Natural killer cell (primary cell): Measurements from ENCODE around the gene MPND. TPM values are rescaled to one million over a fixed set of nuclear protein-coding genes. Genes with fewer than 3 reads are reported as not detected.
A peak's percentile ranks its signal among the peaks of the same experiment; 100 is the strongest.
"Not testable (repeated sequence)": the region's sequence is repeated elsewhere in the genome, so short reads cannot be mapped to it uniquely, and the experiment has no call there.

Source experiments
- ATAC-seq, 3 donors: fragments of 150-1000 bp in 2 of 3; fragments of 200-7000 bp in 1 of 3; cut with Tn5 transposase; 1 replicate in 1 of 3; 2 replicates in 2 of 3; pipeline ENCODE4 v1.10.0; 2021; ENCODE audit warnings: mild to moderate bottlenecking in 2 of 3, moderate library complexity in 2 of 3
- DNase-seq, 2 donors: peaks; one replicate each; pipeline versions ENCODE4 v3.0.0 to v3.0.0-alpha.2; 2013 to 2021; ENCODE audit warnings: mixed read lengths in 1 of 2
- H3K27ac ChIP-seq: one replicate; pipeline ENCODE4 v1.5.1; 2013; ENCODE audit warnings: mild to moderate bottlenecking, low read length
- H3K27me3 ChIP-seq: one replicate; pipeline ENCODE4 v1.6.1; 2013; ENCODE audit warnings: low read length; ENCODE audit not compliant: control insufficient read depth, insufficient read depth
- H3K36me3 ChIP-seq: one replicate; pipeline ENCODE4 v1.6.1; 2013; ENCODE audit warnings: low read length; ENCODE audit not compliant: control insufficient read depth, insufficient read depth
- H3K4me1 ChIP-seq: one replicate; pipeline ENCODE4 v1.6.1; 2013; ENCODE audit warnings: low read length; ENCODE audit not compliant: control insufficient read depth, insufficient read depth
- H3K4me3 ChIP-seq: one replicate; pipeline ENCODE4 v1.5.1; 2013; ENCODE audit warnings: low read length
- H3K9me3 ChIP-seq: one replicate; pipeline ENCODE4 v1.6.1; 2013; ENCODE audit warnings: low read length; ENCODE audit not compliant: control insufficient read depth, insufficient read depth
- H3K27ac Mint-ChIP-seq, 2 donors: one replicate each; pipeline ENCODE4 v1.8.0; 2022; ENCODE audit warnings: mild to moderate bottlenecking in 2 of 2, mixed read lengths in 2 of 2, moderate library complexity in 1 of 2
- H3K27me3 Mint-ChIP-seq, 2 donors: one replicate each; pipeline ENCODE4 v1.8.0; 2022; ENCODE audit warnings: low read depth in 2 of 2, mixed read lengths in 2 of 2
- H3K36me3 Mint-ChIP-seq: one replicate; pipeline ENCODE4 v1.8.0; 2022; ENCODE audit warnings: mixed read lengths
- H3K4me1 Mint-ChIP-seq, 2 donors: one replicate each; pipeline ENCODE4 v1.8.0; 2022; ENCODE audit warnings: mixed read lengths in 2 of 2
- H3K4me3 Mint-ChIP-seq: one replicate; pipeline ENCODE4 v1.8.0; 2022; ENCODE audit warnings: mild to moderate bottlenecking, moderate library complexity, mixed read lengths
- H3K9me3 Mint-ChIP-seq, 2 donors: one replicate each; pipeline ENCODE4 v1.8.0; 2022; ENCODE audit warnings: mixed read lengths in 2 of 2
- WGBS: methylation state at CpG from one replicate; pipeline ENCODE4 v1.1.7; 2013; ENCODE audit warnings: missing lambda C conversion rate; ENCODE audit not compliant: insufficient coverage; 5-methylcytosine and 5-hydroxymethylcytosine counted together
- intact Hi-C: fragments of 100-400 bp; cut with micrococcal nuclease; formaldehyde crosslinking; loops from one replicate; pipeline ENCODE4 v1.14.2; 2022
- total RNA-seq, 4 donors: library from RNA; stranded (reverse); fragments of 120-200 nt in 1 of 4; gene quantifications; one replicate each; pipeline versions ENCODE4 v1.2.3 to v1.2.4, GENCODE V29; 2013 to 2022
- TF ChIP-seq, protein P1 (sequence below): fragments of 200-600 bp; IDR thresholded peaks from one replicate; pipeline ENCODE4 v1.8.0; 2022; ENCODE audit warnings: antibody characterized with exemption

Gene MPND
- total RNA-seq, 3 donors from 2014 or later (not counting 1 experiment from before 2014, with no cell fraction given): 30.4 to 38.4 (median 31.1) TPM

DNA sequence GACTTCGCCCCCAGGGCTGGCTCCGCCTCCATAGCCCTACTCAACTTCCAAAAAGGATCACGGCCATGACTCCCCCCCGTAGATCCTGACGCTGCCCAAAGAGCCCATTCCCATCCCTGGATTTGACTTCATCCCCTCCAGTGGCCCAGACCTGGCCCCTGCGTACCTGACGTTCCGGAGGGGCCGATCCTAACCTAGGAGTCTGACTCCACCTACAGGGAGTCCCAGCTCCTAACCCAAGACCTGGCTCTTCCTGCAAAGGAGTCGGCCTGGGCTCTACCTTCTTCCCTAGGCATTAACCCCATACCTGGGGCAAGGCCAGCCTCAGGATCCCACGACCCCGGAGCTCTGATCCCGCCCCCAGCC lies 15.5 kb upstream of the MPND start:
- Mint-ChIP-seq H3K4me1 (peaks cover 16 to 33% of the 10 kb centered on the region in 2 donors), H3K27ac (peak overlapping the region; percentile 73 to 92), H3K9me3 (no peaks in the 10 kb centered on the region), H3K4me3 (peak overlapping the region; percentile 90), H3K27me3 (no peaks in the 10 kb centered on the region), H3K36me3 (no peaks in the 10 kb centered on the region)
- intact Hi-C loops: loop anchor here (1.0 kb wide), 2 partner anchors 14 to 81 kb away; partner anchors contain the start of gene YJU2
- TF ChIP-seq, protein P1, sequence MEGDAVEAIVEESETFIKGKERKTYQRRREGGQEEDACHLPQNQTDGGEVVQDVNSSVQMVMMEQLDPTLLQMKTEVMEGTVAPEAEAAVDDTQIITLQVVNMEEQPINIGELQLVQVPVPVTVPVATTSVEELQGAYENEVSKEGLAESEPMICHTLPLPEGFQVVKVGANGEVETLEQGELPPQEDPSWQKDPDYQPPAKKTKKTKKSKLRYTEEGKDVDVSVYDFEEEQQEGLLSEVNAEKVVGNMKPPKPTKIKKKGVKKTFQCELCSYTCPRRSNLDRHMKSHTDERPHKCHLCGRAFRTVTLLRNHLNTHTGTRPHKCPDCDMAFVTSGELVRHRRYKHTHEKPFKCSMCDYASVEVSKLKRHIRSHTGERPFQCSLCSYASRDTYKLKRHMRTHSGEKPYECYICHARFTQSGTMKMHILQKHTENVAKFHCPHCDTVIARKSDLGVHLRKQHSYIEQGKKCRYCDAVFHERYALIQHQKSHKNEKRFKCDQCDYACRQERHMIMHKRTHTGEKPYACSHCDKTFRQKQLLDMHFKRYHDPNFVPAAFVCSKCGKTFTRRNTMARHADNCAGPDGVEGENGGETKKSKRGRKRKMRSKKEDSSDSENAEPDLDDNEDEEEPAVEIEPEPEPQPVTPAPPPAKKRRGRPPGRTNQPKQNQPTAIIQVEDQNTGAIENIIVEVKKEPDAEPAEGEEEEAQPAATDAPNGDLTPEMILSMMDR: no peak
- WGBS: 14% methylated on average over 13 of the region's 13 CpGs
- Histone ChIP-seq H3K4me3 (peak overlapping the region; percentile 42), H3K27ac (no peak overlapping the region), H3K9me3 (no peaks in the 10 kb centered on the region), H3K4me1 (peaks cover 30% of the 10 kb centered on the region), H3K27me3 (no peaks in the 10 kb centered on the region), H3K36me3 (no peaks in the 10 kb centered on the region)
- ATAC-seq: peak in 2 of 3 donors; percentile 3
- no peak for DNase-seq

DNA sequence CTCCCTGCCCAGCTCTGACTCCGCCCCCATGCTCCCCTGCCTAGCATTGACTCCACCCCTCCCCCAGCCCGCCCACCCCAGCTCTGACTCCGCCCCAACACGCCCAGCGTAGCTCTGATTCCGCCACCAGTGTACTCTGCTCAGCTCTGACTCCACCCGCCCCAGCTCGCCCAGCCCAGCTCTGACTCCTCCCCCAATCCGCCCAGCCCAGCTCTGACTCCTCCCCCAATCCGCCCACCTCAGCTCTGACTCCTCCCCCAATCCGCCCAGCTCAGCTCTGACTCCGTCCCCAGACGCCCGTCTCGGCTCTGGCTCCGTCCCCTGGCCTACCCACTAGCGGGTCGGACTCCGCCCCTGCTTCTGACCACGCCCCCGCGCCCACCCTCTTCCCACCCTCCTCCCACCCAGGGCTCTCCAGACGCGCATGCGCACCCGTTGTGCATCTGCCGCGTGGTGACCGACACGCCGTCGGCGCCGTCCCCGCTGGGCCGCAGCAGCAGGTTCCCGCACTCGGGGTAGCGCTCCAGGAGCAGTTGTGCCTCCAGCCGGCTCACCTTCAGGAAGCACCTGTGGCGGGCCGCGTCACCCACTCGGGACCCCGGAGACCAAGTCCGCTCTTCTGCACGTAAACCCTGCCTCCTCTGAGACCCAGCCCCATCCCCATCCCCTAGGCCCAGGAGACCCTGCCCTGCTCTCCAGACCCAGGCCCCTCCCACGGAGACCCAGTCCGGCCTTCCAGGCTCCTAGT lies 14.9 kb upstream of the MPND start:
- TF ChIP-seq, protein P1: no peak
- WGBS: under 1% methylated on average over 47 of the region's 49 CpGs

DNA sequence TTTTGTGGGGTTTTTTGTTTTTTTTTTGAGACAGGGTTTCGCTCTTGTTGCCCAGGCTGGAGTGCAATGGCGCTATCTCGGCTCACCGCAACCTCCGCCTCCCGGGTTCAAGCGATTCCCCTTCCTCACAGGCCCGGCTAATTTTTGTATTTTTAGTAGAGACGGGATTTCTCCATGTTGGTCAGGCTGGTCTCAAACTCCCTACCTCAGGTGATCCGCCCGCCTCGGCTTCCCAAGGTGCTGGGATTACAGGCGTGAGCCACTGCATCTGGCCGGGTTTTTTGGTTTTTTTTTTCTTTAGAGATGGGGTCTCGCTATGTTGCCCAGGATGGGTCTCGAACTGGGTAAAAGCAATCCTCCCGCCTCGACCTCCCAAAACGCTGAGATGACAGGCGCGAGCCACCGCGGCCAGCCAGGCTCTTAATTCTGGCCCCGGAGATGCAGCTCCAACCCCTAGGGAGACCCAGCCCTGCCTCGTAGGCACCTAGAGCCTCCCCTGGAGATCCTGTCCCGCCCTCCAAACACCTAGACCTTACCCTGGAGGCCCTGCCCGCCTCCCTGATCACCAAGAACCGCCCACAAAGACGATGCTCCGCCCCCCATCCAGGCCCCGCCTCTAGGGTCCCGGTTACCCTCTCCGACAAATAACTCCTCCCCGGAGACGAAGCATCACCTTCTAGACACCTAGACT lies 14.2 kb upstream of the MPND start:
- peak overlapping the region; percentile 39 for H3K27ac ChIP-seq
- H3K4me3 ChIP-seq: peak overlapping the region; percentile 60
- ATAC-seq, H3K27me3 ChIP-seq, H3K27me3 Mint-ChIP-seq, H3K9me3 ChIP-seq, H3K9me3 Mint-ChIP-seq, H3K36me3 Mint-ChIP-seq, H3K36me3 ChIP-seq: not testable (repeated sequence)
- H3K27ac Mint-ChIP-seq: peak overlapping the region; percentile 73 to 92
- peaks cover 30% of the 10 kb centered on the region for H3K4me1 ChIP-seq
- DNase-seq: peak in 1 of 2 donors; percentile 33
- H3K4me1 Mint-ChIP-seq: peaks cover 16 to 33% of the 10 kb centered on the region in 2 donors
- peak overlapping the region; percentile 90 for H3K4me3 Mint-ChIP-seq
- intact Hi-C loops: loop anchor here (1.0 kb wide), 2 partner anchors 13 to 82 kb away; partner anchors contain the start of gene YJU2
- WGBS: 46% methylated on average over 34 of the region's 35 CpGs

More for the DNA sequence above, 14.9 kb upstream of the MPND start:
- intact Hi-C loops: loop anchor here (1.0 kb wide), 2 partner anchors 14 to 81 kb away; partner anchors contain the start of gene YJU2
- Mint-ChIP-seq H3K27me3 (no peaks in the 10 kb centered on the region), H3K4me3 (peak overlapping the region; percentile 90), H3K36me3 (no peaks in the 10 kb centered on the region), H3K27ac (peak overlapping the region; percentile 73 to 92), H3K4me1 (peaks cover 16 to 33% of the 10 kb centered on the region in 2 donors), H3K9me3 (no peaks in the 10 kb centered on the region)
- ATAC-seq (peak; percentile 85 to 96 (median 86)), DNase-seq (peak; percentile 92 to 96)
- H3K4me1 ChIP-seq: peaks cover 30% of the 10 kb centered on the region
- H3K9me3 ChIP-seq: no peaks in the 10 kb centered on the region
- H3K36me3 ChIP-seq: no peaks in the 10 kb centered on the region
- H3K4me3 ChIP-seq: peak overlapping the region; percentile 60
- no peaks in the 10 kb centered on the region for H3K27me3 ChIP-seq
- peak overlapping the region; percentile 39 for H3K27ac ChIP-seq

DNA sequence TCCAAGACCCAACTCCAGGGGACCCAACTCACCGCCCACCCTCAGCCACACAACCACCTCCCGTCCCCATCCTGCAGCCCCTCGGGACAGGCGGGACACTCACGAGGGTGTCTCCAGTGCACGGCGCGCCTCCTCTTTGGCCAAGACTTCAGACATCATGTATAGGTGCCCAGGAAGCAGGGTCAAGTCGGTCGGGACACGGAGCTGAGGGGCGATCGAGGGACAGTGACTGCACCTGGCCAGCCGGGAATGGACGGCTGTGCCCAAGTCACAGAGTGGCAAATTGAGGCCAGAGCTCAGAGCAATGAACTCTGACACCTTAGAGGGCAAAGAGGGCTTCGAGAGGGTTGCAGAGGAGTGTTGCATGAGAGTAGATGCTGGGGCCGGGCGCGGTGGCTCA lies 13.5 kb upstream of the MPND start:
- 98% methylated on average over 19 of the region's 19 CpGs for WGBS
- DNase-seq (no peak), ATAC-seq (no peak)
- H3K36me3 Mint-ChIP-seq: no peaks in the 10 kb centered on the region
- no peaks in the 10 kb centered on the region for H3K9me3 ChIP-seq
- peaks cover 16 to 33% of the 10 kb centered on the region in 2 donors for H3K4me1 Mint-ChIP-seq
- H3K36me3 ChIP-seq: no peaks in the 10 kb centered on the region
- H3K4me1 ChIP-seq: peaks cover 30% of the 10 kb centered on the region
- no peak overlapping the region for H3K27ac ChIP-seq
- intact Hi-C loops: no loop called here
- no peaks in the 10 kb centered on the region for H3K27me3 Mint-ChIP-seq
- no peak overlapping the region for H3K4me3 ChIP-seq
- H3K27ac Mint-ChIP-seq: peak overlapping the region in 1 of 2 donors; percentile 92
- H3K4me3 Mint-ChIP-seq: no peak overlapping the region
- H3K27me3 ChIP-seq: no peaks in the 10 kb centered on the region
- H3K9me3 Mint-ChIP-seq: peaks cover 0 to 5% of the 10 kb centered on the region in 2 donors
- TF ChIP-seq, protein P1: no peak
